Activated CD4-positive, CD25-positive, alpha-beta regulatory T cell treated with anti-CD3 and anti-CD28 coated beads, Interleukin-2, amount 50 U/mL, for 16 hours (primary cell): Measurements from ENCODE around the gene MFN2.

Experiments used
- DNase-seq: peaks from one replicate; pipeline ENCODE4 v3.0.0-alpha.2; 2020; ENCODE audit warnings: low read depth, low spot score

The MFN2 gene

DNA sequence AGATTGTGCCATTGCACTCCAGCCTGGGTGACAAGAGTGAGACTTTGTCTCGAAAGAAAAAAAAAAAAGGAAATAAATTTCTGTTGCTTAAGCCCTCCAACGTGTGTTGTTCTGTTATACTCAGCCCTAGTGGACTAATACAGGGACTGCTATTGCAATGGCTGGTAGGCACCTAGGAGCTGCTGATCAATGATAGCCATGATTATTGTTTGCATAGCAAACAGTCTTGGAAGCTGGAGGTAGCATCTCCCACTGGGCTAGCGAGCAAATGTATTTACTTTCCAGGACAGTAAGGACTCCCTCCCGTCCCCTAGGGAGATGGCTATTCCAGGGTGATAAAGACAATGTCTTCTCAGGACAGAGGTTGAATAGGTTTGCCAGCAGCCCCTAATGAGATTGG, 69.4 kb downstream of the MFN2 start:
- no peak for DNase-seq

DNA sequence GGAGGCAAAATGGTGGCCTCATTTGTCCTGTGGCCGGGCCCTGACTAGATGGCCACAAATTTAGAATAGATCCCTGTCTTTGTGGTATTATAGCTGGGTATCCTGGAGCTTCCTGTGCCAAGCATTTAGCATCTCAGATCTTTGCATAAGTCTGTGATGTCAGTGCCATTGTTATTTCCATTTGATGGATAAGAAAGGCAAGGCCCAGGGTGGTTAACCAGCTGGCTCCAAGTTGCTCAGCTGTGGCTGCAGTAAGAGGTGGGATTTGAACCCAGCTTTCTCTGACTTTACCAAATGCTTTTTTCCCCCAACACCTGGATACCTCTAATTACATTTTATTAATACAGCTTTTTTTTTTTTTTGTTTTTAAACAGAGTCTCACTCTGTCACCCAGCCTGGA, 71.1 kb downstream of the MFN2 start:
- no peak for DNase-seq

DNA sequence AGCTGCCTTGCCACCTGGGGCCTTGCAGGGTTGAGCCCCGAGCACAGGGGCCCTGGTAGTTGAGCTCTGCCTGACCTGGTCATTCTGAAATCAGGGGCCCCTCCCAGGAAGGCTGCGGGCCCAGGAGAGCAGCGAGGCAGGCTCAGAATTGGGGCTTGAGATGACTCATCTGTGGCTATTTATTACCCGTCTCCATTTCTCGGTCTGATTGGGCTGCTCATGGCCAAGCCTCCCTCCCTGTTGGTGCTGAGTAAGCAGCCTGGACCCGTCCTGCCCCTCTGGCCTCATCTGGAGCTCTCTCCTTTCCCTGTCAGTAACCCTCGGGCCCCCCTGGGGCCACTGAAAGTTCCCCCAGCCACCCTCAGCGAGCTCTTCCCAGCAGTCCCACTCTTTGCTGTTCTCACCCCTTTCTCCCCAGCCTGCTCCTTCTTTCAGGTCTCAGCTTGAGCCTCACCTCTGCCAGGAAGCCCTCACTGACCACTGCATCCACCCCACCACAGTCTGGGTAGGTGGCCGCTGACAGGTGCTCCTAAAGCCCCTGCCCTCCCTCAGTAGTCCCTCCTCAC, 71.8 kb downstream of the MFN2 start:
- DNase-seq: peak; percentile 41

DNA sequence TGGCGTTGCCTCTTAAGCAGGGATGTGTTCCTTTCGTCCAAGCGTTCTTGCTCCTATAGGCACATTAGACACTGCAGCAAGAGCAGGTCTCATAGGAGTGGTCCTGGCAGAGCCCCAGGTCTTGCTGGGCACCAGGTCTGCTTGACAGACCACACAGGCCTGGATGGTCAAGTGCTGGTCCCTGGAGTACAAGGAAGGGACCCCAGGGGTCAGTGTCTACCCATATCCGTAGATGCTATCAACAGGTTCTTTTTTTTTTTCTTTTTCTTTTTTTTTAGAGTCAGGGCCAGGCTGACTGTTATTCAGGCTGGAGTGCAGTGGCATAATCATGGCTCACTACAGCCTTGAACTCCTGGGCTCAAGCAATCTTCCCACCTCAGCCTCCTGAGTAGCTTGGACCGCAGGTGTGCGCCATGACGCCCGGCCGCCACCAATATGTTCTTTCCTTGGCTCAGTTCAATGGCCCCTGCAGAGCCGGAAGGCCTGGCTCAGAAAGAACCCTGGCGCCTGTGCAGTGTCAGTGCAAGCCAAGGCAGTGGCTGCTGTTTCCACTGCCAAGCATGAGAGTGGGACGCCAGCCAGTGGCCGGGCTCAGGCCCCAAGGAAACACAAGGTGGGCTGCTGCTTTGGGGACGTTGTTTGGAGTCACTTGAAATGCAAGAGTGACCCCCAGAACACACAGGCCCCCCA, 72.9 kb downstream of the MFN2 start:
- DNase-seq: no peak

DNA sequence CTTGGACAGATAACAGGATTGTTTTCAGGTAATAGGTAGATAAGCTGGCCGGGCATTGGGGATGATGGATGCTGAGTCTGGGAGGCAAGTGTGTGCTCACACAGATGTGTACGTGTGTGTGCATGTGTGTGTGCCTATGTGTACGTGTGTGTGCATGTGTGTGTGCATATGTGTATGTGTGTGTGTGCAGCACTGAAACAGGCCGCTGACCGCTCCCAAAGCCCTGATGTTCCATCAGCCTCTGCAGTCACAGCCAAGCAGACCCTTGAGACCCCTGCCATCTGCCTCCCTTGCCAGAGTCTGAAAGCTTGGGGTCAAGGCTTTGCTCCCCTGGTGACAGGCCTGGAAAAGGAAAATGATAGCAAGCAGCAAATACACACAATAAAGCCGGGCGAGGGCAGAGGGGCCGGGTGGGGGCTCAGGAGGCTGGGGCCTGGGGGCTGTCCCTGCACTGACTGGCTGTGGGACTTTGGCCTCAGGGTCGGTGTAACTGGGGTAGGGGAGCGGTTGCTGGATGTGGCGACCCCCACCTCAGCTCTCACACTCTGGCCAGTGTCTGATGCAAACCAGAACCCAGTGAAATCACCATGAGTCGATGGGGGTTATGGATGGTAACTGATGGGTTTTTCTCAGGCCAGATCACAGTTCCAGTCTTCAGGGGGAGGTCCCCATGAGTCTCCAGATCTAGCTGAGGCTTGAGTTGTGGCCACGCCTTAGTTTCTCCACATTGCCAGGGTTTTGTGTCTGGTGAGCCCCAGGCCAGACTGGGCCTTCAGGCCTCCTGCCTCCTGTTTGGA, 73.7 kb downstream of the MFN2 start:
- DNase-seq: no peak

DNA sequence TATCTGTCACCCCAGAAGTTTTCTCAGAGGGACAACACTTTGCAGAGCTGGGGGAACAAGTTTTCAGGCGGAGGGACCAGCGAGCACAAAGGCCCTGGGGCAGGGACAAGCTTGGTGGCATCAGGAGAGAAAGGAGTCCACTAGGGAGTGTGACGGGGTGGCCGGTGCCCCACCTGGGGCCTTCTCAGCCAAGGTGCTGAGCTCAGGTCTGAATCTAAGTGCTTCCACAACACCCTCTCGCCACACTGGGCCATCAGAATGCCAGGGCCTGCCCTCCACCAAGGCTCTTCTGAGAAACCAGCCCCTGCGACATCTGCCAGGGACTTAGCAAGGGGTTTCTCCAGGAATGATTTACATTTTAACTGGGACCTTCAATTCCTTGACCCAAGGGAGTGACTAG, 75.0 kb downstream of the MFN2 start:
- no peak for DNase-seq

DNA sequence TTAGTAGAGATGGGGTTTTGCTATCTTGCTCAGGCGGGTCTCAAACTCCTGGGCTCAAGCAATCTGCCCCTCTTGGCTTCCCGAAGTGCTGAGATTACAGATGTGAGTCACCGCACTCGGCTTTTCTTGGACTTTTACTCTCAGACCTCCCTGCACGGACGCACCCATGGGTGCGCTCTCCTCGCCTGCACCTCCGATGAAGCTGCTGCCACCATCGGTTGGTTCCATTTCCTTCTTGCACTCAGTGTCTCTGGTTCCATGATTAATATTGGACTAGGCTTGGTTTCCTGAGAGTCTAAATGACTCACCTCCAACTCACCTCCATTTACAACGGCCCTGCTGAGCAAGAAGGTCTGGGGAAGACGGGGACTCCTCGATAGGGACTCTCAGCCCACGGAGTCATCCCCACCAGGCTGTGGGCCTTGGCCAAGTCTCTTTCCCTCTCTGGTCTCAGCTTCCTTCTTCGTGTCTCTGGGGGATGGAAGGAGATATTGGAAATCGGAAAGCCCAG, 76.1 kb downstream of the MFN2 start:
- no peak for DNase-seq

DNA sequence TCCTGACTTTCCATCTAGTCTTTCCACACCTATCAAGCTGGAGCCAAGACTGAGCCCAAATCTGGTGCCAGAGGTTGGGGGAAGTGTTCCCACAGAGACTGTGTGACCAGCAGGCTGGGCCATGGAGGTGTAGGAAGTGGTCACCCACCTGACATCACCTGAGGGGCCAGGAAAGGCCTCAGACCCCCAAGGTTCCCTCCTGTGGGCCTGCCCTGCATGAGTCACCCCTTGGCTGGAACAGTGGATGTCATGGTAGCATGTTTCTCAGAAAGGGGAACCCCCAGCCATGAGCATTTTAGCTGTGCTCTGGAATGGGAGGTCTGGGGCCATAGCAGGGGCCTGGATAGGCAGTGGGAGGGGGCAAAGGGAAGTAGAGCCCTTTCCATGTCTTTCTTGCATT, 77.1 kb downstream of the MFN2 start:
- DNase-seq: no peak

DNA sequence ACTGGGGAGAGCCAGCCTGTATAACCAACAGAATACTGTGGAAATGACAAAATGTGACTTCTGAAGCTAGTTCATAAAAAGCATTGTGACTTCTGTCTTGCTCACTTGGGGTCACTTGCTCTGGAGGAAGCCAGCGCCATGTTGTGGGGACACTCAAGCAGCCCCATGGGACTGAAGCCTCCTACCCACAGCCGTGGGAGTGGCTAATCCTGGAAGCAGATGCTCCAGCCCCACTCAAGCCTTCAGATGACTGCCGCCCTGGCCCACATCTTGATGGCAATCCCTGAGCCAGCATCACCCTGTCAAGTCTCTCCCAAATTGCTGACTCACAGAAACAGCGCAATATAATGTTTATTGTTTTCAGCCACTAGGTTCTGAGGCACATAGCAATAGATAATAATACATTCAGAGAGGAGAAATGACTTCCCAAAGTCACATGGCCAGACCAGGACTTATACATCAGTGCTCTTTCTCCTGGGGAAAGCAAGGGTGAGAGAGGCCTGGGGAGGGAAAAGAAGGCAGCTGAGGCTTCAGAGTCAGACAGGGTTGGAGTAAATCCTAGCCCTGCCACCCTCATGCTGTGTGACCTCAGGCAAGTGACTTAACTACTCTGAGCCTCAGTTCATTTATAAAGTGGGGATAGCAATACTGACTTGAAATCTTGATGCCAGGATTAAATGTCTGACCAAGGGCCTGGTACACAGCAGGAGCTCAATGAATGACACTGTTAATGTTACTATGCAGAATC, 77.9 kb downstream of the MFN2 start:
- DNase-seq: no peak

DNA sequence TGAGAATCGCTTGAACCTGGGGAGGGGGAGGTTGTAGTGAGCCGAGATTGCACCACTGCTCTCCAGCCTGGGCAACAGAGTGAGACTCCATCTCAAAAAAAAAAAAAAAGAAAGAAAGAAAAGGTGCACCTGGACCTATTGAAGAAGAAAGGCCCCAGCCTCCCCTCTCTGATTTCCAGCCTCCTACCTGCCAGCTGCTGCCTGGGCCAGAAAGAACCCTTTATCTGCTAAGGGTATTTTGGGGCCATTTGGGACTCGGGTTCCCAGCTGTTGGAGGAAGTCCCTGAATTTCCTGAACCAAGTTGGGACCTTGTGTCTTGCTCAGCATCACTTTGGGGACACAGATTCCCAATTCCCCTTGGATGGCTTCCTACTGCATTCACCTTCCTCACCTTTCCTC, 79.0 kb downstream of the MFN2 start:
- DNase-seq: no peak

DNA sequence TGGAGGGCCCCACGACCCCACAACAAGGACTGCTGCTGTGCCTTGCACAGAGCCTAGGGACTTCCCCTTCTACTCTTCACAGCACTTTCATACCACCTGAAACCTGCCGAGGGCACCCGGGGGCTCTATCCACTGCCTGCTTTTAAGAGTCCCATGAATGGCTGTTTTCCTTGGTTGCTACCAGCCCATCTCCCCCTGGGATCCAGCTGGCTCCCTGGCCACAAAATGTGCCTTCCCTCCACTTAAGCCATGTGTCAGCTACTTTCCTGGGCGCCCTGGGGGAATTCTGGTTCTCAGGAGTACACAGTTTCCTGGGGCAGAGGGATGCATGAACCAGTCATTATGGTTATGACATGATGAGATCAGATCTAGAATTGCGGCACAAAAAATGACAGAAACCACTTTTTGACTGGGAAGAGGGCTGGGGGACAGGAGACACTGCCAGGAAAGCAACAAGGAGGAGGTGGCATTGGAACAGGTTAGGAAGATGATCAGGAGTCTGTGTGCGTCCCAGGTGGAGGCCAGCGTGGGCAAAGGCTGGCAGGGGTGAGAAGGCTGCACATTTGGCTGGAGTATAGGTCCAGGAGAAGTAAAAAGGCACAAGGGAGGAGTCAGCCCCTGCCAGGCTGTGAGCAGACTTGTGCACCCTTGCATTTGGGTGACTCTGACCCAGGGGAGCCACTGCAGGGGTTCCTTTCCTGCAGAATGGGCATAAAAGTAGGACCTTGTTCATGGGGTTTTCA, 79.6 kb downstream of the MFN2 start:
- DNase-seq: no peak

DNA sequence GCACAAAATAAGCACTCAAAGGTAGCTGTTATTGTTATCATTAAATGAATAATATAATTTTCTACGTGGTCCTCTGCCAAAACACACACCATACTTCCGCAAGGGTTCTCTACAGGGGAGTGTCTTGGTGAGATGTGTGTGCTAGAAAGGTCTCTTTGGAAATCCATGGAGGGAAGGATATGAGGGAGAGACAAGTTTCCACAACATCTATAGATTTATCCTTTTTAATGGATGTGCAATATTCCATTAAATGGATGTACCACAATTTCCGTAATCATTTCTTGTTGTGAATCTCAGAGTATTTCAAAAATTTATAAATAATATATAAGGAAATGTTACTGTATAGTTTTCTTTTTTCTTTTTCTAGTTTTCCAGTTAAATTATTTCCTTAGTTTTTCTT, 80.3 kb downstream of the MFN2 start:
- no peak for DNase-seq
